ENCODE data around the gene SH3RF3. TPM values are rescaled to one million over a fixed set of nuclear protein-coding genes. Genes with fewer than 3 reads are reported as not detected.

SH3RF3 gene
- total RNA-seq, 4 donors from 2014 or later, result 2.2 to 6.1 (median 4.2) TPM

DNA sequence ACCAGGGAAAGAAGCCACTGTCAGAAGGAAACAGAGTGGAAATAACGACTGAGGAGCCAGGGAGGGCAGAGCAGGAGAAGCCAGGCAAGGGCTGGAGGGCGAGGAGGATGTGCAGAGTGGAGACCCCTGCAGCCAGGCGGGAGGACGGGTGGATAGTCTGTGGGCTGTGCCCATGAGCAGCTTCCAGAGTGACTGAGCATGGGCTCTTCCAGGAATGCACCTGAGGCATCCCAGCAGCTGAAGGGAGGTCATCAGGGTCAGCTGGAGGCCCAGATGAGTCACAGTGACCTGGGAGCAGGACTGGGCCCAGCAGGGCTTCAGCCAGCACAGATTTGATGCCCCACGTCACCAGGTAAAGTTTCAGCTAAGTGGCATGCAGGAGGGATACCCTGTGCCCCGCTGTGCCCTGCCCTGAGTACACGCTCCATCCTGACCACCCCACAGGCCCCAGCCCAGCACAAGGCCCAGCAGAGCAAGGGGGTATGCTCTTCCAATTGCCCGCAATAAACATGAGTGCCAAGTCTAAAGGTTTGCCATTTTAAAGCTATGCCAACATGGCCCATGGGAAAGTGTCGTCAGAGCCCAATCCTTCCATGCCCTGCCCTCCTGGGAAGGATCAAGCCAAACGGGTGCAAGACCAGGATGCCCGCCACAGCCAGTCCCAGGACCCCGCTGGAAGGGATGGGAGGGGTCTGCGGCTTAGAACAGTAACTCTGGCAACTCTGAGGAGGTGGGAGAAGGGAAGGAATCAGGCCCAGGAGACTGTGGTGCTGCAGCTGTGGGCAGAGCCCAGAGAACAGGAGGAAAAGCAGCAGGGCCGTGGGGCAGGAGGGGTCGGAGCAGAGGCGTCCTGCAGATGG is 399.1 kb downstream of the SH3RF3 start:
- Histone ChIP-seq H3K36me3 (no peaks in the 10 kb centered on the region), H3K27ac (no peak overlapping the region), H3K9me3 (no peaks in the 10 kb centered on the region), H3K4me3 (no peak overlapping the region), H3K27me3 (no peaks in the 10 kb centered on the region), H3K4me1 (peaks cover 11% of the 10 kb centered on the region)
- 84% methylated on average over 12 of the region's 16 CpGs for WGBS
- DNase-seq (ENCODE audit: low spot score in 2 of 2), result peak in 1 of 2 donors; percentile 49
- TF ChIP-seq POLR2AphosphoS5 (IDR thresholded peaks at IDR 0.05) (no peak), POLR2A (IDR thresholded peaks at IDR 0.05) (no peak), EP300 (IDR thresholded peaks at IDR 0.05) (no peak)
- TF ChIP-seq, protein P1, sequence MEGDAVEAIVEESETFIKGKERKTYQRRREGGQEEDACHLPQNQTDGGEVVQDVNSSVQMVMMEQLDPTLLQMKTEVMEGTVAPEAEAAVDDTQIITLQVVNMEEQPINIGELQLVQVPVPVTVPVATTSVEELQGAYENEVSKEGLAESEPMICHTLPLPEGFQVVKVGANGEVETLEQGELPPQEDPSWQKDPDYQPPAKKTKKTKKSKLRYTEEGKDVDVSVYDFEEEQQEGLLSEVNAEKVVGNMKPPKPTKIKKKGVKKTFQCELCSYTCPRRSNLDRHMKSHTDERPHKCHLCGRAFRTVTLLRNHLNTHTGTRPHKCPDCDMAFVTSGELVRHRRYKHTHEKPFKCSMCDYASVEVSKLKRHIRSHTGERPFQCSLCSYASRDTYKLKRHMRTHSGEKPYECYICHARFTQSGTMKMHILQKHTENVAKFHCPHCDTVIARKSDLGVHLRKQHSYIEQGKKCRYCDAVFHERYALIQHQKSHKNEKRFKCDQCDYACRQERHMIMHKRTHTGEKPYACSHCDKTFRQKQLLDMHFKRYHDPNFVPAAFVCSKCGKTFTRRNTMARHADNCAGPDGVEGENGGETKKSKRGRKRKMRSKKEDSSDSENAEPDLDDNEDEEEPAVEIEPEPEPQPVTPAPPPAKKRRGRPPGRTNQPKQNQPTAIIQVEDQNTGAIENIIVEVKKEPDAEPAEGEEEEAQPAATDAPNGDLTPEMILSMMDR (IDR thresholded peaks at IDR 0.05), result no peak

DNA sequence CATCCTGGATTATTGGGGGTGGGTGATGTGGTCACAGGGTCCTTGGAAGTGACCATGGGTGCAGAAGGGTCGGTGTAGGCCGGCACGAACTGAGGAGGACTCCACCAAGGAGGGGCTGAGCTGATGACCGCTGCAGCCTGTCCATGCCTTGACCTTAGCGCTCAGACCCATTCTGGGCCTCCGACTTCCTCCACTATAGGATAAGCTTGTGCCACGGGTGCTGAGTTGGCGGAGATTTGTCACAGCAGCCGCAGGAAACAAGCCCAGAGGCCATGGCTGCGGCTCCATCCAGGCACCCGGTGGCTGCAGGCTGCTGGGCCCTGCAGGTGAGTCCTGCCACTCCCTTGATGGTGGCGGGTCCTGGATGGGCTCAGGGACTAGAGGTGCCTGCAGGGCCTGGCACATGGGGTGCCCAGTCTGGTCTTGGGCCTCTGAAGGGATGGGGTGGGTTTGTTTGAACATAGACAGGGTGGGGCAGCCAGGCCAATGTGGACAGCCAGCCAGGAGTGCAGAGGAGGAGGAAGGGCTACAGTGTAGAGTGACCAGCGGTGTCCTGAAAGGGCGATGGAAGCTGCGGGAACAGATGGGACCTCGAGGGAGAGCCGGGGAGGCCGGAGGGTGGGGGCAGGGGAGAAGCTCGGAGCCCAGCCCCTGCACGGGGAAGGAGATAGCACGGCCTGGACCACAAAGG is 400.0 kb downstream of the SH3RF3 start:
- TF ChIP-seq, protein P1 (IDR thresholded peaks at IDR 0.05), result no peak
- TF ChIP-seq POLR2AphosphoS5 (IDR thresholded peaks at IDR 0.05), result no peak
- TF ChIP-seq EP300 (IDR thresholded peaks at IDR 0.05), result no peak
- no peak for TF ChIP-seq POLR2A (IDR thresholded peaks at IDR 0.05)
- 86% methylated on average over 19 of the region's 21 CpGs for WGBS
- Histone ChIP-seq H3K27me3 (no peaks in the 10 kb centered on the region), H3K4me3 (no peak overlapping the region), H3K27ac (no peak overlapping the region), H3K9me3 (no peaks in the 10 kb centered on the region), H3K4me1 (peaks cover 11% of the 10 kb centered on the region), H3K36me3 (no peaks in the 10 kb centered on the region)
- DNase-seq (ENCODE audit: low spot score in 2 of 2), result peak in 1 of 2 donors; percentile 77

DNA sequence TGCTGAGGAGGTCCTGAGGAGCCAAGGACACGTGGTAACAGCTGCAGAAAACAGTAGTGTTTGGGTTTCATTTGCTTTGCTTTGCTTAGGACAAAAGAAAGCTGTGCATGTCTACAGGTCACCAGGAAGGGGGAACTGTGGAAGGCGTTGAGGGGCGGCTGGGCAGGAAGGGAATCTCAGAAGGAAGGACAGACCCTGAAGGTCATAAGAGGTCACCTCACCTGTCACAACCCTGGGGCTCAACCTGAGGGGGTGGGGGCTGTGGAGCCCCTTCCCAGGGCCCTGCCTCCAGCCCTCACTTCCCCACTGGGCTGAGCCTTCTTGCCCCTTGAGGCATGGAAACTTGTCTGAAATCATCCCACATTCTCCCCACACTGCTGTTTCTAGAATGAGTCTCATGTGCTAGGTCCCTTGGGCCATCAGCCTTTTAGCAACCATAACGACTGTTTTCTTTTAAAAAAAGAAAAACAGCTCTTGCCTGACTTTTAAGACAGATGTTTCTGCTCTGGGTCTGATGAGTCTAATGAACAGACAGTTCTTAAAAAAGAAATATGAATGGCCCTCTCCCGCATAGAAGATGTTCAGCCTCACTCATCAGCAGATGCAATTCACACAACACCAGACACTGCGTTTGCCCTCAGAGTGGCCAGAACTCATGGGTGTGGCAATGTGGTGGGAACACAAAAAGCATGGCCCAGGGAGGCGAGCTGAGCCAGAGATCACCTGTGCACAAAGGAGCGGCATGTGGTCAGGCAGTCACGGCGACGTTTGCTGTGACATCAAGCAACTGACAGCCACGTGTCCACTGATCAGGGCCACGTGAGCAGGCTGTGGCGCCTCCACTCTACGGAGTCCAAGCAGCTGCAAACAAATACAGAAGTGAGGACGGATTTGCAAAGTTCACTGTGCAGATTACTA is 400.8 kb downstream of the SH3RF3 start:
- peak in 1 of 2 donors; percentile 54 for DNase-seq (ENCODE audit: low spot score in 2 of 2)
- no peak overlapping the region for H3K27ac ChIP-seq

DNA sequence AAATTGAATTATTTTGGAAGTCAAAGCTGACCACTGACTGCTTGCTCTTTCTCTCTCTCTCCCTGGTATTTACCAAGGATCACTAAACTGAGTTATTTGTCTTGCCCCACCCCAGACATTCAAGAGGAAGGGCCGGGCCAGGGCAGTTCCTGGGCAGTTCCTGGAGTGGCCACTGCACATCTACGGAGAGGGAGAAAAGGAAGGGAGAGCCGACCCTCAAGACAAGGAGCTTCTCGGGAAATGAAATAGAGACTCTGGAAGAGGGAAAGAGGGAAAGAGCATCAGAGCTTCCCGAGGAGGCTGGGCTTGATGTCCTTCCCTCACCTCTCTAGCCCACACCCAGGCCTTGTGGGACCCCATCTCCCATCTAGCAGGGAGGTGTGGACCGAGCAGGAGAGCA is 401.7 kb downstream of the SH3RF3 start:
- TF ChIP-seq, protein P1 (IDR thresholded peaks at IDR 0.05), result no peak
- TF ChIP-seq EP300 (IDR thresholded peaks at IDR 0.05) (no peak), POLR2AphosphoS5 (IDR thresholded peaks at IDR 0.05) (no peak), POLR2A (IDR thresholded peaks at IDR 0.05) (no peak)

More for the DNA sequence above, 400.8 kb downstream of the SH3RF3 start:
- 71% methylated on average over 16 of the region's 16 CpGs for WGBS
- Histone ChIP-seq H3K27me3 (no peaks in the 10 kb centered on the region), H3K4me3 (no peak overlapping the region), H3K9me3 (no peaks in the 10 kb centered on the region), H3K36me3 (no peaks in the 10 kb centered on the region), H3K4me1 (peaks cover 11% of the 10 kb centered on the region)
- no peak for TF ChIP-seq EP300 (IDR thresholded peaks at IDR 0.05)
- TF ChIP-seq POLR2A (IDR thresholded peaks at IDR 0.05), result no peak
- TF ChIP-seq, protein P1 (IDR thresholded peaks at IDR 0.05), result no peak
- TF ChIP-seq POLR2AphosphoS5 (IDR thresholded peaks at IDR 0.05), result no peak

More for the DNA sequence above, 401.7 kb downstream of the SH3RF3 start:
- no peak for DNase-seq (ENCODE audit: low spot score in 2 of 2)
- WGBS, result 81% methylated on average over 6 of the region's 6 CpGs
- Histone ChIP-seq H3K4me3 (no peak overlapping the region), H3K9me3 (no peaks in the 10 kb centered on the region), H3K4me1 (peaks cover 11% of the 10 kb centered on the region), H3K27me3 (no peaks in the 10 kb centered on the region), H3K27ac (no peak overlapping the region), H3K36me3 (no peaks in the 10 kb centered on the region)
